GF-D8 (cell line): ENCODE measurements around the gene E4F1.
"Not testable (repeated sequence)": the region's sequence is repeated elsewhere in the genome, so short reads cannot be mapped to it uniquely, and the experiment has no call there.

Experiments used
- DNase-seq: peaks from one replicate; lab custom pipeline; 2025; lab: John Stamatoyannopoulos, UW

Gene E4F1

DNA sequence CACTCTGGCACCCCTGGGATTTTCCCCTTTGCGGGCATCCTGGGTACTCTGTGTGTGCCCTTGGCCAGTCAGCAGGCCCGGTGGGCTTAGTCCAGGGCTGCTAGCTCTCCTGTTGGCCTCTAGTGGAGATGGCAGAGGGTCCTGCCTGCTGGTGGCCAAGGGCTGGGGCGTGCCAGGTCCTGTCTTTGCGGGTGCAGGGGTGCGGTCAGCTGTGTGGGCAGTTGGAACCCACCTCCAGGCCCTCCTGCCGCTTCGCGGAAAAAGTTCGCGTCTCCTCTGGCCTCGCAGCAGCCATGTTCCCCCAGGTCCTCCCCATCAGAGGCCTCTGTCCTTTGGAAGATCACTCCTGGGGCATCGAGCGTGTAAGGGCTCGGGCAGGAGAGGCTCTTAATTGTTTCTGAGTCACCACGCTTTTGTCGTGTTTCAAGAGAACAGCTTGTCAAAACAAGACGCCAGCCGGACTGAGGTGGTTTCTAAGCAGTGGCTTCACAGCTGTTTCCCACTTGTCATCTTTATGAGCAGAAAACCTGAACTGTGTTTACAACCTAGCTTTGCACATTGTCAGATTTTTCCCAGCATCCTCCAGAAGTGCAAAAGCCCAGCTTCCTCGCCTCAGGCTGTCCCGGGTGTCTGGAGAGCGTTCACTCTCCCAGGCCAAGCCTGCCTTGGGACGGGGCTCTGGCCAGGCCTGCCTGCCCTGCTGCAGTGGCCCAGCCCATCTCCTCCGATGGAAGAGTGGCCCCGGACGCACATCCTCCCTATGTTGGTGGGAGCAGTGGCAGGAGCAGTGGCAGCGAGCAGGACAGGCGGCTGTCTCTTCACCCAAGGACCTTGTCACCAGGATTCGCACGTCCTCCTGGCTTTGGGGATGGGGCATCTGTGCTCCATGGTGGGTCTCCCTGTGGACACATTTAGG lies 7.9 kb downstream of the E4F1 start:
- no peak for DNase-seq

DNA sequence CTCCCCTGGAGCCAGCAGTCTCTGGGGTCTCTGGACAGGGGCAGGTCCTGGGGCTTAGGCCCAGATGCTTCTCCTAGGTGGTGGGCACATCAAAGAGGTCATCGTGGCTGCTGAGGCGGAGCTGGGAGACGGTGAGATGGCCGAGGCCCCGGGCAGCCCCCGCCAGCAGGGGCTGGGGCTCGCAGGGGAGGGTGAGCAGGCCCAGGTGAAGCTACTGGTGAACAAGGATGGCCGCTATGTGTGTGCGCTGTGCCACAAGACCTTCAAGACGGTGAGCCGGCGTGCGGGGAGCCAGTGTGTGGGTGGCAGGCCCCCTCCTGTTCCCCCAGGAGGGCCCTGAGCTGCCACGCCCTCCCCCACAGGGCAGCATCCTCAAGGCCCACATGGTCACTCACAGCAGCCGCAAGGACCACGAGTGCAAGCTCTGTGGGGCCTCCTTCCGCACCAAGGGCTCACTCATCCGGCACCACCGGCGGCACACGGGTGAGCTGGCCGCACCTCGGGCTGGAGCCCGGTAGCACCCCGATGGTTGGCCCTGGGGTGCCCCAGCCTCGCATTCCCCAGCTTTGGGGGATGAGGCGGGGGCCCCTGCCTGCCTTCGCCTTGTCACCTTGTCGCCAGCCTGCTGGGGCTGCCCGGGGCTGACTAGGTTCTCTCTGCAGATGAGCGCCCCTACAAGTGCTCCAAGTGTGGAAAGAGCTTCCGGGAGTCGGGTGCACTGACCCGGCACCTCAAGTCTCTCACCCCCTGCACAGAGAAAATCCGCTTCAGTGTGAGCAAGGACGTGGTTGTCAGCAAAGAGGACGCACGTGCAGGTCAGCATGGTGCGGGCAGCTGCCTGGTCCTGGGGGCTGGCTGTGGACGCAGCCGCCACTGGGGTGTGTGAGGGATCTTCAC lies 9.0 kb downstream of the E4F1 start:
- DNase-seq: no peak

DNA sequence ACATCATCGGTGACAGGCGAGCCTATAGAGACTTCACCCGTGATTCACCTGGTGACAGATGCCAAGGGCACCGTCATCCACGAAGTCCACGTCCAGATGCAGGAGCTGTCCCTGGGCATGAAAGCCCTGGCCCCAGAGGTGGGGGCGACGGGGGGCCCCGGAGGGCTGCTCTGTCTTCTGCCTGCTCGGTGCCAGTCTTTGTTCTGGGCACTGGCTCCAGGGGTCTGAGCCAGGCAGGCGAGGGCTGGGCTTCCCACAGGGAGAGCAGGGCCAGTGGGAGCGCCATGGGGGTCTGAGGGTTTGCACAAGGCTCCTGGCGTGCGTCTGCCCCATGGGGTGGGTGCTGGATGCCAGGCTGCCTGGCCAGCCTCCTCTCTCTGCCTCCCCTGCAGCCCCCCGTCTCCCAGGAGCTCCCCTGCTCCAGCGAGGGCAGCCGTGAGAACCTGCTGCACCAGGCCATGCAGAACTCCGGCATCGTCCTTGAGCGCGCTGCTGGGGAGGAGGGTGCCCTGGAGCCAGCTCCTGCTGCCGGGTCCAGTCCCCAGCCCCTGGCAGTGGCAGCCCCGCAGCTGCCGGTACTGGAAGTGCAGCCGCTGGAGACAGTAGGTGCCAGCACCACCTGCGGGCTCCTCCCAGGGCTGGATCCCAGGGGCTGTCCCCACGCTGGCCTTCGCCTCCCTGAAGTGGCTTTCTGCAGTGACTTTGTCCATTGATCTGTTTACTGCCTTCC lies 9.8 kb downstream of the E4F1 start:
- DNase-seq: no peak

DNA sequence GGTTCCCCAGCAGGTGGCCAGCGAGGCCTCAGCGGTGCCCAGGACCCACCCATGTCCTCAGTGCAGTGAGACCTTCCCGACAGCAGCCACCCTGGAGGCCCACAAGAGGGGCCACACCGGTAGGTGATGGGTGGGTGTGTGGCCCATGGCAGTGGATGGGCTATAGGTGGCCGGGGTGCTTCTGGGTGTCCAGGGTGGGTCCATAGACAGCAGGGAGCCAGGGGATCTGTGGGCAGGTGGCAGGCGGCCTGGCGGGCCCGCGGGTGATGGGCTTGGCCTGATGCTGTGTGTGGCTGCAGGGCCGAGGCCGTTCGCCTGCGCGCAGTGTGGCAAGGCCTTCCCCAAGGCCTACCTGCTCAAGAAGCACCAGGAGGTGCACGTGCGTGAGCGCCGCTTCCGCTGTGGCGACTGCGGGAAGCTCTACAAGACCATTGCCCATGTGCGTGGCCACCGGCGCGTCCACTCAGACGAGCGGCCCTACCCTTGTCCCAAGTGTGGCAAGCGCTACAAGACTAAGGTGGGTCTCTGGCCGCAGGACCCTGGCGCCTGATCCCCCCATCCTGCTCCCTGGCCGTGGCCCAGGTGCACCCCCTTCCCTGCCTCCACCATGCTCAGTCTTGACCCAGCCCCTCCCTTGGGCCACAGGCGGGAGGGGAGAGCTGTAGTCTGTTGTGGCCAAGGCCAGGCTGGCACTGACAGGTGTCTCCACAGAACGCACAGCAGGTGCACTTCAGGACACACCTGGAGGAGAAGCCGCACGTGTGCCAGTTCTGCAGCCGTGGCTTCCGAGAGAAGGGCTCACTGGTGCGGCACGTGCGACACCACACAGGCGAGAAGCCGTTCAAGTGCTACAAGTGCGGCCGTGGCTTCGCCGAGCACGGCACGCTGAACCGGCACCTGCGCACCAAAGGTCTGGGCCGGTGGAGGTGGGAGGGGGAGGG lies 10.8 kb downstream of the E4F1 start:
- no peak for DNase-seq

DNA sequence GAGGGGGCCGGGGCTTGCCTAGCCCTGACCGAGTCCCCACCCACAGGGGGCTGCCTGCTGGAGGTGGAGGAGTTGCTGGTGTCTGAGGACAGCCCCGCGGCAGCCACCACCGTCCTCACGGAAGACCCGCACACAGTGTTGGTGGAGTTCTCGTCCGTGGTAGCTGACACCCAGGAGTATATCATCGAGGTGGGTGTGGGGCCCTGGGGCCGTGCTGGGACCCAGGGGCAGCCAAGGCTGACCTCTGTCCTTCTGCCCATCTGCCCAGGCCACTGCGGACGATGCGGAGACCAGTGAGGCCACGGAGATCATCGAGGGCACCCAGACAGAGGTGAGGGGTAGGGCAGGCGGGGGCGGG lies 11.4 kb downstream of the E4F1 start:
- DNase-seq: no peak

DNA sequence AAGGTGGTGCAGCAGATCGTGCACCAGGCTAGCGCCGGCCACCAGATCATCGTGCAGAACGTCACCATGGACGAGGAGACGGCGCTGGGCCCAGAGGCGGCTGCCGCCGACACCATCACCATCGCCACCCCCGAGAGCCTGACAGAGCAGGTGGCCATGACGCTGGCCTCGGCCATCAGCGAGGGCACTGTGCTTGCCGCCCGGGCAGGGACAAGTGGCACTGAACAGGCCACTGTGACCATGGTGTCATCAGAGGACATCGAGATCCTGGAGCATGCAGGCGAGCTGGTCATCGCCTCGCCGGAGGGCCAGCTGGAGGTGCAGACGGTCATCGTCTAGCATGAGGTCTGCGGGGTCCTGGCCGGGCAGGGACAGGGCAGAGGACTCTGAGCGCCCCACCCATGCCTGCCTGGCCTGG lies 11.9 kb downstream of the E4F1 start:
- no peak for DNase-seq

DNA sequence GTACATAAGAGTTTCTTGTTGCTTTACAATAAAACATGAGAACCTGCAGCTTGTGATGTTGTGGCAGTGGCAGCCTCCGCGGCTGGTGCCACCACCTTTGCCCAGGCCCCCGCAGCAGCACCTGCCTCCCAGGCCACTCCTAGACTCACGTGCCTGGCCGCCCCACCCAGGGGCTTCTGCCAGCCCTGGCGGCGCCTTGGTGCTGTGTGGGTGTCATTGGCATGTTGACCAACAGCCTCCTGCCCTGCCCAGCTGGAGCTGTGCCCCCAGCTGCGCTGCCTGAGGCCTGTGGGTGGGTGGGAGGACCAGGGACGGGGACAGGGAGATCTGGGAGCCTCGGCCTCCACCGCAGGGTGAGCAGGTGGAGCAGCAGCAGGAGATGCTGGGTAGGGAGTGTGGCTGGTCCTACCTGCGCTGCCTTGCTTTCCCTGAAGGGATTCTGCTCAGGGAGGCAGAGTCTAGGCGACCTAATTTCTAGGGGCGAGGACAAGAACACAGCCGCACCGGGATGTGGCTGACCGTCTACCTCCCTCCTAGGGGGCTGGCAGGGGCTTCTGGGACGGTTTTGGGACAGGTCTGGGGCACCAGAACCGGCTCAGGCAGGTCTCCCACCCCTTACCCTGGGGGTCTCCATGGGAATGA lies 12.4 kb downstream of the E4F1 start:
- DNase-seq: no peak

DNA sequence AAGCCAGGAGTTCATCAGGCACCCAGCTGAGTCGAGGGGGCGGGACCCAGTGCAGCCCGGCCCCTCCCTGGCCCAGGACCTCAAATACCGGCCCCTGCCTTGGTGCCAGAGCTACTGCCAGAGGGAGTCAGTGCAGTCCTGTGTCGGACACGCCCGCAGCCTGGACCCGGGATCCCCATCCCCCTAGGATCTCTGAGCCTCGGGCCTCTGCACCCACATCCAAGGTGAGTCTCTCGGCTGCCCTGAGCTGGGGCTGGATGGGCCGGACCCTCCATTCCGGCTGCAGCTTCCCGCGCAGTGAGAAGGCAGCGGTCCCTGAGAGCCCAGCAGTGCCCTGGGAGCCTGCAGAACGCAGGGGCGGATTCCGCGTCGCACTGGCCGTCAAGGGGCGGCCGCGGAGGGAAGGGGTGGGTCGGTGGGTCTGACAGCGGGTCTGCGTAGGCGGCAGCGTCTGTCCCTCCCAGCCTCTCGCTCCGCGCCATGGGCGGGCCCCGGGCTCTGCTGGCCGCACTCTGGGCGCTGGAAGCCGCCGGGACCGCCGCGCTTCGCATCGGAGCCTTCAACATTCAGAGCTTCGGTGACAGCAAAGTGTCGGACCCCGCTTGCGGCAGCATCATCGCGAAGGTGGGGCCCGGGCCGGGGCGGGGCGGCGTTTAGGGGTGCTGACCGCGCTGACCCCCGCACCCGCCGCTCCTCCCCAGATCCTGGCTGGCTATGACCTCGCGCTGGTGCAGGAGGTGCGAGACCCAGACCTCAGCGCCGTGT lies 13.1 kb downstream of the E4F1 start, which contains the start of gene DNASE1L2:
Gene DNASE1L2 (plus strand): TSS at position 108 of the 765 bp plus-strand sequence. CDS start 373 bp downstream, at position 481.
- no peak for DNase-seq

DNA sequence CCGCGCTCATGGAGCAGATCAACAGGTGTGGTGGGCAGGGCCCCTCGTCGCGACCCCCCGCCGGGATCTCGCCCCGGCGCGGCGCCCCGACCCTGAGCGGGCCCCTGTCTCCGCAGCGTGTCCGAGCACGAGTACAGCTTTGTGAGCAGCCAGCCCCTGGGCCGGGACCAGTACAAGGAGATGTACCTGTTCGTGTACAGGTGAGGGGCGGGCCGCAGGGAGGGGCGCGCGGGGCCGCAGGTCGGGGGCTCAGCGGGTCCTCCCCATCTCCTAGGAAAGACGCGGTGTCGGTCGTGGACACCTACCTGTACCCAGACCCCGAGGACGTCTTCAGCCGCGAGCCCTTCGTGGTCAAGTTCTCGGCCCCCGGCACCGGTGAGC lies 13.7 kb downstream of the E4F1 start:
- DNase-seq: no peak

DNA sequence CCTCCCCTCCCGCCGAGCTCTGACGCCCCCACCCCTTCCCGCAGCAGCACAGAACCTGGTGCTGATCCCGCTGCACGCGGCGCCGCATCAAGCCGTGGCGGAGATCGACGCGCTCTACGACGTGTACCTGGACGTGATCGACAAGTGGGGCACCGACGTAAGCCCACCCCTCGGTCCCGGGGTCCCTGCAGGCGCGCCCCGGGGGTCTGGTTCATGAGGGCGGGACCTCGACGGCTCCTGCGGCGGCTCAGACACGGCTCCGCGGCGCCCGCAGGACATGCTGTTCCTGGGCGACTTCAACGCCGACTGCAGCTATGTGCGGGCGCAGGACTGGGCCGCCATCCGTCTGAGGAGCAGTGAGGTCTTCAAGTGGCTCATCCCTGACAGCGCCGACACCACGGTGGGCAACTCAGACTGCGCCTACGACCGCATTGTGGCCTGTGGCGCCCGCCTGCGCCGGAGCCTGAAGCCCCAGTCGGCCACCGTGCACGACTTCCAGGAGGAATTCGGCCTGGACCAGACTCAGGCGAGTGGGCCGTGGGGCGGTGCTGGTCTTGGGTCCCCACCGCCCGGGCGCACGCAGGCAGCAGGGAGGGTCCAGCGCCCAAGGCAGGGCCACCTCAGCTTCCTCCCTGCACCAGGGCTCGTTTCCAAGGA lies 14.2 kb downstream of the E4F1 start:
- no peak for DNase-seq

DNA sequence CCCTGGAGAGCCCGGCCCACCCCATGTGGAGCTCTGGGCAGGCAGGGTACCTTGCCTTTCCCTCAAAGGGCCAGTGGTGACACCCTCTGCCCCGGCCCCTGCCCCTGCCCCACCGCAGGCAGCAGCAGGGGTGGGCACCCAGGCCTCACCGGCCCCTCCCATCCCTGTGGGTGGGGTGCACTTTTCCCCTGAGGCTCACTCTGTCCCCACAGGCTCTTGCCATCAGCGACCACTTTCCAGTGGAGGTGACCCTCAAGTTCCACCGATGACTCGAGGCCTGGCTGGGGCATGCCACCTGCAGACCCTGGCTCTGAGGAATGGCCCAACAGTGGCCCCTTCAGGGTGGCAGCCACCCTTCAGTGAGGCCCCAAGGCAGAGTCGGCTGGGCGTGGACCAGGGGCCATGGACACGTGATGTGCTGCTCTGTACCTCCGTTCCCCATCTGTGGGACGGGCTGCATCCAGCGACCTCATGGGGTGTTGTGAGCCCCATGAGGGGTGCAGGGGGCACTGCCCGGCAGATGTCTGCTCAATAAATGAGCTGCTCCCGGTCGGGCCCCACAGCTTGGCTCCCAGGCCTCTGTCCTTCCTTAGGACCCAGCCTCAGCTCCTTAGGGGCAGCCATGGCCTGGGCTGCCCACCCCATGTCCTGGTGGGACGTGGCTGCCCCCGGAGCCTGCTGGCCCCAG lies 14.9 kb downstream of the E4F1 start:
- no peak for DNase-seq

DNA sequence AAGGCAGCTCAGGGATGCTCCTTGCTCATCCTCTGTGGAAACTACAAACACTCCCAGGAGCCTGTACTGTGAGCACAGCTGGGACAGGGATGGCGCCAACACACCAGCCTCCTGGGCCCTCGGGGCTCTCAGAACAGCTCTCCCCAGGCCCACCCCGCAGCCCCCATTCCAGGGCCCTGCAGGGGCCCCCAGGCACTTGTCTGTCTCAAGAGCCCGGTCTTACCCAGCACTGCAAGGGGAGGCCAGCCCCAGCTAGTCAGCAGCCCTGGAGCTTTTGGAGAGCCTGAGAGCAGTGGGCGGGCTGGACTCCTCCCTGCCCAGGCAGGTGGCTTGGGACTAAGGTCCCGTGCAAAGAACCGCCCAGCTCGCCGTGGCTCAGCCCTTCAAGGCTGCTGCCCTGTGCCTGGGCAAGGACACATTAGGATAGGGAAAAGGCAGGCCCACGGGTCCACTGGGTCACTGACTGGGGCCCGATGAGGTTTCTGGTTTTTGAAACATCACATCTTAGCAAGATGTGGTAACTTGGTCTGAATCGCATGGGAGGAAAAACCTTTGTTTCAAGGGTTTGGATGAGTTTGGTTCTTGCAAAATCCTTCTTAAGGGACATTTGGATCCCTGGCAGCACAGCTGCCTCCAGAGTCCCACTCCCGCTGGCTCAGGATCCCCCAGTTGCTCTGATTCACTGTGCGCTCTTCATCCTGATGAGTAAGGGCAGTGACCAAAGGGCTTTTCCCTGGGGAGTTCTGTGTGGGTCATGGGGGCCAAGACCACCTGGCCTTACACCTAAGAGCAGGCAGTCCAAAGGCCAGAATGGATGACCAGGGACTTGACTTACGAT lies 15.7 kb downstream of the E4F1 start:
- DNase-seq: no peak

DNA sequence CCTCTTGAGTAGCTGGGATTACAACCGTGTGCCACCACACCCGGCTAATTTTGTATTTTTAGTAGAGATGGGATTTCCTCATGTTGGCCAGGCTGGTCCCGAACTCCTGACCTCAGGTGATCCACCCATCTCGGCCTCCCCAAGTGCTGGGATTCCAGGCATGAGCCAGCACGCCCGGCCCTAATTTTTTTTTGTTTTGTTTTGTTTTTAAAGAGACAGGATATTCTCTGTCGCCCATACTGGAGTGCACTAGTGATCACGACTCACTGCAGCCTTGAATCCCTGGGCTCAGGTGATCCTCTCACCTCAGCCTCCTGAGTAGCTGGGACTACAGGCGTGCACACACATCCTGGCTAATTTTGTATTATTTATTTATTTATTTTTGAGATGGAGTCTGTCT lies 16.9 kb downstream of the E4F1 start:
- not testable (repeated sequence) for DNase-seq

DNA sequence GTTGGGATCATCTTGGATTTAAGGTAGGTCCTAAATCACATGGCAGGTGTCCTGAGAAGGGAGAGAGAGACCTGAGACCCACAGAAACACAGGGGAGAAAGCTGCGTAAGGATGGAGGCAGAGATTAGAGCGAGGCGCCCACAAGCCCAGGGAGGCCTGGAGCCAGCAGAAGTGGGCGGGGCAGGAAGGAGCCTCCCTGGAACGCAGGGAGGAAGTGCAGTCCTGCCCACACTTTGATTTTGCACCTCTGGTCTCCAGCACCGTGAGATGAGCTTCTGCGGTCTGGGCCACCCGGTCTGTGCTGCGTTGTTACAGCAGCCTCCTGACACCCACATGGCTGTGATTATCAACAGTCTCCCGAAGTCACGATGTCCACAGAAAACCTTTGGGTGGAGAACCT lies 19.2 kb downstream of the E4F1 start:
- DNase-seq: no peak

DNA sequence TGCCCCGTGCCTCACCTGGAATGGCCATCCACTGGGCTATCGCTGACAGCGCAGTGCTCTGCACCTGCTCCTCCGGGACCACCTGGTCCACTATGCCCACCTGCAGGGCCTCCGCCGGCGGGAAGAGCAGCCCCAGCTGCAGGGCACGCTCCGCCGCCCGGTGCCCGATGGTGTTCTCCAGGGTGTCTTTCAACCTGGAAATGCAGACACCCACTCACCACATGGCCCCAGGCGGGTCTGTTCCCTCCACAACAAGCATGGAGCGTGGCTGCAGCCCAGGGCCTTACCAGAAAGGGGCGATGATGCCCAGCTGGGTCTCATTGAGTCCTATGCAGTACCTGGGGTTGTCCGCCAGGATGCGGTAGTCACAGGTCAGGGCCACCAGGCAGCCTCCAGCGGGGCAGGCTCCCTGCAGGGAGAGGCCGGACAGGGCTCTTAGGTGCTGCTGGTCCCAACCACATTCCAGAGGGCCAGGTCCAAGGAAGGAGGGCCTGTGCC lies 19.7 kb downstream of the E4F1 start:
- no peak for DNase-seq

DNA sequence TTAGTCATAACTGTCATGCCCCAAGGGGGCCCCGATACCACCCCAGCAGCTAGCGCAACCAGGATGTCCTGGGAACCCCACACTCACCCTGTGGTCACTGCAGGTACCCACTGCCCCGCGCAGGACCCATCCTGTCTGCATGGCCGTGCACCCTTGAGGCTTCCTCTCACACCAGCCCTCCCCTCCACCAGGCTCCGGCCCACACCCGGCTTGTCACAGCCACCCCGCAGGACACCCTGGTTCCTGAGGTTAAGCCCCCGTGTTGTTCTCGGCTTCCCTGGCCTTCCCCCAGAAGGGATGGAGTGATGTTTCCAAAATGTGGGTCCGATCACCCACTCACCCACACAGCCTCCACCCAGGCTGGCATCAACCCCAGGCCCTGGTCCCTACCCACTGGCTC lies 20.4 kb downstream of the E4F1 start:
- DNase-seq: no peak

DNA sequence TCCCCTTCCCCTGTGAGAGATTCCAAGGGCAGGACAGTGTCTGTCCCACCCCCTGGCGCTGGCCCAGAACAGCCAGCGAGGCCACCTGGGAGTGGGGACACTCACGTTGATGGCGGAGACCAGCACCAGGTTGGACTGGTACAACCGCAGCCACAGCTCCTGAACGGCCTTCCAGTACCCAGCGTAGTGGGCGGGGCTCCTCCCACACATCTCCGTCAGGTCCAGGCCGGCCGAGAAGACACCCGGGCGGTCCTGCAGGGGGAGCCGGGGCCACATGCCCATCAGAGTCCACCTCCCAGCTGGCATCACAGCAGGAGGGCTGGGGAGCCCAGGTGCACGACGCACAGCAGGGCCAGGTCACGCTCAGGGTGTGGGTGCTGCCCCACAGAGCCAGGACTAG lies 20.9 kb downstream of the E4F1 start:
- DNase-seq: no peak
